GM19468 (cell line): ENCODE measurements around the gene OGFOD3.

Source experiments
- ATAC-seq: cut with Tn5 transposase; IDR thresholded peaks from one replicate; pipeline ENCODE4 v1.9.1; 2021; ENCODE audit warnings: mild to moderate bottlenecking, moderate library complexity, moderate number of reproducible peaks; ENCODE audit not compliant: unreplicated experiment; ENCODE audit errors: extremely low read depth

Gene OGFOD3

GRCh38 chr17:82345151-82345976 lies 73.0 kb downstream of the OGFOD3 start:
- ATAC-seq: no peak

GRCh38 chr17:82344175-82344907 lies 74.0 kb downstream of the OGFOD3 start:
- no peak for ATAC-seq

GRCh38 chr17:82343560-82343959 lies 74.8 kb downstream of the OGFOD3 start:
- no peak for ATAC-seq

- ATAC-seq: no peak
These were observed 75.9 kb downstream of the OGFOD3 start for GRCh38 chr17:82342361-82343079.

- ATAC-seq: no peak
These were observed 78.5 kb downstream of the OGFOD3 start for GRCh38 chr17:82339634-82340580.
